HepG2 (cell line): ENCODE data around the gene ST3GAL2. TPM values are rescaled to one million over a fixed set of nuclear protein-coding genes. Genes with fewer than 3 reads are reported as not detected.
A peak's percentile ranks its signal among the peaks of the same experiment; 100 is the strongest.

ENCODE experiments used
- ADNP ChIP-seq: sonication (generic); formaldehyde crosslinking; IDR thresholded peaks from 2 replicates; pipeline ENCODE4 v1.4.0; 2020; ENCODE audit warnings: missing genetic modification reagents
- BHLHE40 ChIP-seq: IDR thresholded peaks from 2 replicates; pipeline ENCODE4 v1.6.1; 2011; ENCODE audit warnings: low read length, improper control_type of control experiment
- CBX1 ChIP-seq: IDR thresholded peaks from one replicate; pipeline ENCODE4 v1.6.1; 2016; ENCODE audit warnings: antibody characterized with exemption, low read depth
- ETV5 ChIP-seq: IDR thresholded peaks from 2 replicates; pipeline ENCODE4 v1.6.1; 2018; ENCODE audit warnings: missing biosample characterization, missing genetic modification reagents, inconsistent platforms, borderline replicate concordance
- FOXK1 ChIP-seq: sonication (generic); formaldehyde crosslinking; IDR thresholded peaks from 2 replicates; pipeline ENCODE4 v1.4.0; 2020; ENCODE audit warnings: low read depth, missing genetic modification reagents, borderline replicate concordance
- ISL2 ChIP-seq: sonication (generic); formaldehyde crosslinking; IDR thresholded peaks from 2 replicates; pipeline ENCODE4 v1.5.0; 2020; ENCODE audit warnings: missing genetic modification reagents
- KDM6A ChIP-seq: IDR thresholded peaks from 2 replicates; pipeline ENCODE4 v1.6.1; 2016; ENCODE audit warnings: low read depth
- MAZ ChIP-seq, 2 experiments: sonication (generic) in 1 of 2; formaldehyde crosslinking in 1 of 2; IDR thresholded peaks; 2 replicates each; pipeline versions ENCODE4 v1.5.0 to v1.6.1; 2012 to 2020; ENCODE audit warnings: low read depth in 2 of 2, mild to moderate bottlenecking in 2 of 2, borderline replicate concordance in 1 of 2, improper control_type of control experiment in 1 of 2, low read length in 1 of 2, missing genetic modification reagents in 1 of 2, moderate library complexity in 1 of 2
- MIER3 ChIP-seq: IDR thresholded peaks from 2 replicates; pipeline ENCODE4 v1.6.1; 2016; ENCODE audit warnings: missing compliant biosample characterization, borderline replicate concordance
- MXI1 ChIP-seq: IDR thresholded peaks from 3 replicates; pipeline ENCODE4 v1.6.1; 2012; ENCODE audit warnings: low read depth, low read length, inconsistent platforms, borderline replicate concordance
- PHF20 ChIP-seq: sonication (generic); formaldehyde crosslinking; IDR thresholded peaks from 2 replicates; pipeline ENCODE4 v1.5.0; 2020; ENCODE audit warnings: mild to moderate bottlenecking, missing genetic modification reagents
- RAD51 ChIP-seq: fragments of 450-650 bp; IDR thresholded peaks from 2 replicates; pipeline ENCODE4 v1.6.1; 2016; ENCODE audit warnings: borderline replicate concordance
- RARG ChIP-seq: sonication (generic); formaldehyde crosslinking; IDR thresholded peaks from 2 replicates; pipeline ENCODE4 v1.4.0; 2020; ENCODE audit warnings: low read depth, mild to moderate bottlenecking, missing genetic modification reagents
- TOPORS ChIP-seq: sonication (generic); formaldehyde crosslinking; IDR thresholded peaks from 2 replicates; pipeline ENCODE4 v1.8.0; 2023; ENCODE audit warnings: mild to moderate bottlenecking, missing genetic modification reagents
- ZFP41 ChIP-seq: sonication (generic); formaldehyde crosslinking; IDR thresholded peaks from 2 replicates; pipeline ENCODE4 v1.4.0; 2020; ENCODE audit warnings: mild to moderate bottlenecking, missing genetic modification reagents, borderline replicate concordance
- ZKSCAN1 ChIP-seq: fragments of 150-350 bp; IDR thresholded peaks from 2 replicates; pipeline ENCODE4 v1.6.1; 2014; ENCODE audit warnings: low read length
- ZMYM2 ChIP-seq: sonication (generic); formaldehyde crosslinking; IDR thresholded peaks from 2 replicates; pipeline ENCODE4 v1.8.0; 2022; ENCODE audit warnings: mild to moderate bottlenecking, missing genetic modification reagents
- ZNF367 ChIP-seq: sonication (generic); formaldehyde crosslinking; IDR thresholded peaks from 2 replicates; pipeline ENCODE4 v1.4.0; 2020; ENCODE audit warnings: missing genetic modification reagents, borderline replicate concordance
- ZNF547 ChIP-seq: sonication (generic); formaldehyde crosslinking; IDR thresholded peaks from 2 replicates; pipeline ENCODE4 v1.5.1; 2020; ENCODE audit warnings: mild to moderate bottlenecking, missing genetic modification reagents
- ZZZ3 ChIP-seq: sonication (generic); formaldehyde crosslinking; IDR thresholded peaks from 2 replicates; pipeline ENCODE4 v1.4.0; 2020; ENCODE audit warnings: missing genetic modification reagents, mild to moderate bottlenecking, borderline replicate concordance
- polyA plus RNA-seq, 8 experiments: library from polyadenylated mRNA; depleted of rRNA in 3 of 8; stranded (reverse) in 7 of 8; unstranded in 1 of 8; fragments of >200 nt; fragmentation: Illumina TruSeq in 4 of 8; extraction: Trizol in 4 of 8; gene quantifications; 2 replicates each; pipeline versions ENCODE4 v1.2.1 to v1.2.3, GENCODE V29; 2011 to 2016; ENCODE audit warnings: low read depth in 4 of 8, missing spikeins in 1 of 8, mixed read lengths in 1 of 8; ENCODE audit not compliant: insufficient read depth in 1 of 8
- total RNA-seq, 5 experiments: library from RNA; depleted of rRNA; stranded (reverse); fragments of >200 nt; fragmentation: Illumina TruSeq; extraction: Trizol; gene quantifications; 2 replicates each; pipeline ENCODE4 v1.2.3, GENCODE V29; 2016; ENCODE audit warnings: low read depth in 1 of 5
- TF ChIP-seq, protein P1 (sequence below): sonication (generic); formaldehyde crosslinking; IDR thresholded peaks from 2 replicates; pipeline ENCODE4 v1.9.0; 2022; ENCODE audit warnings: missing genetic modification reagents, mild to moderate bottlenecking, borderline replicate concordance
- TF ChIP-seq, protein P2 (sequence below): sonication (generic); formaldehyde crosslinking; IDR thresholded peaks from 2 replicates; pipeline ENCODE4 v1.8.1; 2023; ENCODE audit warnings: missing genetic modification reagents, mild to moderate bottlenecking, borderline replicate concordance
- TF ChIP-seq, protein P3 (sequence below): sonication (generic); formaldehyde crosslinking; IDR thresholded peaks from 2 replicates; pipeline ENCODE4 v1.8.1; 2023; ENCODE audit warnings: mild to moderate bottlenecking, missing genetic modification reagents
- TF ChIP-seq, protein P4 (sequence below): sonication (generic); formaldehyde crosslinking; IDR thresholded peaks from 2 replicates; pipeline ENCODE4 v1.5.0; 2020; ENCODE audit warnings: missing genetic modification reagents, mild to moderate bottlenecking, borderline replicate concordance

ST3GAL2 gene
- total and polyA plus RNA-seq, 2 of the 13 experiments (the other 11 are each of a cell fraction or from before 2014, with no cell fraction given): 16.3 to 24.9 TPM

DNA sequence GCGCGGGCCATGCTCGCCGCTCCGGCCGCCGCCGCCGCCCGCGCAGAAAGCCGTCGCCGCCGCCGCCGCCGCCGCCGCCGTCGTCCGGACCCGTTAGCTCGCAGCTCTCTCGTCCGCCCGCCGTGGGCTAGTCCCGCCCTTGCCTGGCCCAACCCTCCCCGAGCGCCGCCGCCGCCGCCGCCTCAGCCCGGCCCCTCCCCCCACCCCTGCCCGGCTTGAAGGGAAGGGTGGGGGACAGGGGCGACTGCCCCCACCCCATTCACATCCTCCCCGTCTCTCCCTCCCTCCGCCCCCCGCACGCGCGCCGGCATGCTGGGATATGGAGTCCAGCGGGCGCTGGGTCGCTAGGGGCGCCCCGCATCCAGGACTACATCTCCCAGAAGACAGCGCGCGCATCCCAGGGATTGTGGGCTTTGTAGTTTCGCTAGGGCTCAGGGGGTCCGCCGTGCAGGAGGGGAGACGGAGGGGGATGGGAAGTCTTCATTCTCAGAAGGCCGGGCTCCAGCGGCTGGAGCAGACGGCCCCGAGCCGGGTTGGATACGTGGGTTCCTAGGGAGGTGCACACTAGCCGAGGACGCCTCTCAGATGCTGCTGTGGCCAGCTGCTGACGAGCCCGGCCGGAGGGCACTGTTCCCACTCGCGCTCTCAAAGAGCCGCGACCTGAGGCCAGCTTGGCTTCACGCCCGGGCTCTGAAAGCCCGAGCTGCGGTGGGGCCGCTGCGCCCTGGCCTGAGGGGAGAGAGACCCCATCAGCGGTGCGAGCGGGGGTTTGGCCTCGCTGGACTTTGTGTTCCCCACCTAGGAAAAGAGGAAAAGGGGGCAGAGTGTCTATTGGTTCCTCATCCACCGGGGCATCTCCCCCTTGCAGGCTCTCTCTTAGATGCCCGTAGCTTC lies at the start of gene ST3GAL2 (continued):
- TF ChIP-seq, protein P1, sequence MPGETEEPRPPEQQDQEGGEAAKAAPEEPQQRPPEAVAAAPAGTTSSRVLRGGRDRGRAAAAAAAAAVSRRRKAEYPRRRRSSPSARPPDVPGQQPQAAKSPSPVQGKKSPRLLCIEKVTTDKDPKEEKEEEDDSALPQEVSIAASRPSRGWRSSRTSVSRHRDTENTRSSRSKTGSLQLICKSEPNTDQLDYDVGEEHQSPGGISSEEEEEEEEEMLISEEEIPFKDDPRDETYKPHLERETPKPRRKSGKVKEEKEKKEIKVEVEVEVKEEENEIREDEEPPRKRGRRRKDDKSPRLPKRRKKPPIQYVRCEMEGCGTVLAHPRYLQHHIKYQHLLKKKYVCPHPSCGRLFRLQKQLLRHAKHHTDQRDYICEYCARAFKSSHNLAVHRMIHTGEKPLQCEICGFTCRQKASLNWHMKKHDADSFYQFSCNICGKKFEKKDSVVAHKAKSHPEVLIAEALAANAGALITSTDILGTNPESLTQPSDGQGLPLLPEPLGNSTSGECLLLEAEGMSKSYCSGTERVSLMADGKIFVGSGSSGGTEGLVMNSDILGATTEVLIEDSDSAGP (CRISPR knock-in tag): peak; percentile 93
- peak; percentile 100 for TF ChIP-seq MAZ (IDR thresholded peaks at IDR 0.05; ENCODE audit: borderline replicate concordance, low read depth, low read length)
- peak; percentile 100 for TF ChIP-seq MAZ (CRISPR knock-in tag; IDR thresholded peaks at IDR 0.05; ENCODE audit: low read depth)
- TF ChIP-seq ZZZ3 (CRISPR knock-in tag): peak; percentile 61; the same call in 1 of the 2 replicates
- no peak for TF ChIP-seq PHF20
- TF ChIP-seq, protein P2, sequence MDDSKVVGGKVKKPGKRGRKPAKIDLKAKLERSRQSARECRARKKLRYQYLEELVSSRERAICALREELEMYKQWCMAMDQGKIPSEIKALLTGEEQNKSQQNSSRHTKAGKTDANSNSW (CRISPR knock-in tag): peak; percentile 44; the same call in 1 of the 2 replicates
- TF ChIP-seq ZFP41 (CRISPR knock-in tag): no peak
- peak; percentile 38; the same call in 1 of the 2 replicates for TF ChIP-seq ETV5 (CRISPR knock-in tag)
- no peak for TF ChIP-seq CBX1
- TF ChIP-seq ADNP (CRISPR knock-in tag): 0 out of 2 replicates have a peak, but pooled peaks have one; percentile 40
- TF ChIP-seq, protein P3, sequence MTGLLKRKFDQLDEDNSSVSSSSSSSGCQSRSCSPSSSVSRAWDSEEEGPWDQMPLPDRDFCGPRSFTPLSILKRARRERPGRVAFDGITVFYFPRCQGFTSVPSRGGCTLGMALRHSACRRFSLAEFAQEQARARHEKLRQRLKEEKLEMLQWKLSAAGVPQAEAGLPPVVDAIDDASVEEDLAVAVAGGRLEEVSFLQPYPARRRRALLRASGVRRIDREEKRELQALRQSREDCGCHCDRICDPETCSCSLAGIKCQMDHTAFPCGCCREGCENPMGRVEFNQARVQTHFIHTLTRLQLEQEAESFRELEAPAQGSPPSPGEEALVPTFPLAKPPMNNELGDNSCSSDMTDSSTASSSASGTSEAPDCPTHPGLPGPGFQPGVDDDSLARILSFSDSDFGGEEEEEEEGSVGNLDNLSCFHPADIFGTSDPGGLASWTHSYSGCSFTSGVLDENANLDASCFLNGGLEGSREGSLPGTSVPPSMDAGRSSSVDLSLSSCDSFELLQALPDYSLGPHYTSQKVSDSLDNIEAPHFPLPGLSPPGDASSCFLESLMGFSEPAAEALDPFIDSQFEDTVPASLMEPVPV: peak; percentile 92; the same call in 1 of the 2 replicates
- TF ChIP-seq ISL2 (CRISPR knock-in tag): no peak
- TF ChIP-seq ZKSCAN1: no peak; the same call in 1 of the 2 replicates
- no peak for TF ChIP-seq ZMYM2 (CRISPR knock-in tag)
- peak; percentile 51; the same call in 1 of the 2 replicates for TF ChIP-seq ZNF547 (CRISPR knock-in tag)
- no peak for TF ChIP-seq RAD51
- TF ChIP-seq BHLHE40: peak; percentile 56; the same call in 1 of the 2 replicates
- TF ChIP-seq KDM6A: peak; percentile 42; the same call in 1 of the 2 replicates
- peak; percentile 97 for TF ChIP-seq TOPORS (CRISPR knock-in tag)
- TF ChIP-seq MIER3 (CRISPR knock-in tag): peak; percentile 64; the same call in 1 of the 2 replicates
- peak; percentile 50; the same call in 1 of the 3 replicates for TF ChIP-seq MXI1
- TF ChIP-seq, protein P4, sequence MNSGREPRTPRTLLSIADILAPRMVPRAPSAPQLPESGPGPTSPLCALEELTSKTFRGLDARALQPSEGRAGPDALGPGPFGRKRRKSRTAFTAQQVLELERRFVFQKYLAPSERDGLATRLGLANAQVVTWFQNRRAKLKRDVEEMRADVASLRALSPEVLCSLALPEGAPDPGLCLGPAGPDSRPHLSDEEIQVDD: no peak
- no peak for TF ChIP-seq ZNF367 (CRISPR knock-in tag)
- no peak for TF ChIP-seq RARG (CRISPR knock-in tag)
- TF ChIP-seq FOXK1 (CRISPR knock-in tag): peak; percentile 88
